GM19035 (cell line): ENCODE results near the gene NUDT9.

ENCODE experiments used
- ATAC-seq: cut with Tn5 transposase; IDR thresholded peaks from one replicate; pipeline ENCODE4 v1.9.1; 2021; ENCODE audit not compliant: unreplicated experiment

The NUDT9 gene

GRCh38 chr4:87506974-87507701 is 84.8 kb downstream of the NUDT9 start:
- no peak for ATAC-seq
